ENCODE measurements around the gene CHST8.

DNA sequence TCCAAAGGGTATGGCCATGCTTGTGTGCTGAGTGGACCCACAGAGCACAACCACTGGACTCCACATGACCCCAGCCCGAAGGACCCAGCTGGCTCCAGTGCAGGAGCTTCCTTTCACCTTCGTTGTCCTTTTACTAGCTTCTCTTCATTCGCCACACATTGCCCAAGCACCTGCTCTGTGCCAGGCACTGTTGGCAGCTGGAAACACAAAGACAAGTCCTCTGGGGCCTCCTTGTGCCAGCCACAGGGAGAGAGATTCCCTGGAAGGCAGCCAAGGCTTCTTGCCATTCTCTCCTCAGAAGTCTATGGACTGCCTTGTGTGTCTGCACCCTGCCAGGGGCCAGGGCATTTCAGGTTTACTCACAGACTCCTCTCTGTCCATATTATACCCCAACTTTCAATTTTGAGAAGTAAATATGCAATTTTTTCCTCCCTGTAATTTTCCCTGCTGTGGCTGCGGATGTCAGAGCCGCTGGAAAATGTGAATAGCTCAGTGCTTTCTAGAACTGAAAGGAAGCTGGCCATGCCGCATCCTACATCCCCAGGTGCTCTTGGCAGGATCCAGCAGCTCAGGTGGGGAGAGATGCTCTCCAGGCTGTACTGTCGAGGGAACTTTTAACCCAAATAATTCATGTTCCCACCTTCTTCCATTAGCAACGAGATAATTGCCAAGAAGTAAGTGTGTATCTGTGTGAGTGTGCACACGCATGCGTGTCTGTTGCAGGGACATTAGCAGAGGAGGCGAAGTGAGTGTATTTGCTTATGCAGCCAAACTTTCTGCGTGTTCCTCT is 57.2 kb downstream of the CHST8 start:
- TF ChIP-seq CTCF (IDR thresholded peaks at IDR 0.05; ENCODE audit: insufficient read depth, low read length) (no peak), POLR2AphosphoS5 (IDR thresholded peaks at IDR 0.05; ENCODE audit: low read depth) (no peak), GABPA (IDR thresholded peaks at IDR 0.05; ENCODE audit: low read depth) (no peak)

All from HL-60 (cell line).